Measurements from ENCODE around the gene ARVCF. TPM values are rescaled to one million over a fixed set of nuclear protein-coding genes. Genes with fewer than 3 reads are reported as not detected.

The ARVCF gene
- 1 to 10 TPM in 1 of 6 donors, under 1 TPM in 4, not detected in 1; 0.24 to 2.5 (median 0.56) TPM for polyA plus RNA-seq (ENCODE audit: low read depth in 6 of 6)

GRCh38 chr22:20016734-20017621 is at the start of gene ARVCF:
Gene ARVCF, minus strand, starts transcription at chr22:20016823. Its CDS starts 26,029 bp downstream, at chr22:19990794.
- peak within 1 kb of the TSS in 3 of 6 donors; percentile 24 to 88 (median 68) for H3K27ac Mint-ChIP-seq
- H3K9me3 Mint-ChIP-seq, result no peaks in the 10 kb centered on the region
- peak; percentile 92 for DNase-seq
- peaks cover 0 to 9% (median 8%) of the 10 kb centered on the region in 3 donors for H3K27me3 Mint-ChIP-seq
- peaks cover 19 to 32% (median 25%) of the 10 kb centered on the region in 3 donors for H3K4me1 Mint-ChIP-seq
- H3K36me3 Mint-ChIP-seq, result no peaks in the 10 kb centered on the region
- peak; percentile 70 to 71 for ATAC-seq (ENCODE audit: low read depth in 2 of 2)
- peak within 1 kb of the TSS; percentile 81 to 96 (median 91) for H3K4me3 Mint-ChIP-seq

- Mint-ChIP-seq H3K27me3 (no peaks in the 10 kb centered on the region), H3K36me3 (peaks cover 0 to 7% of the 10 kb centered on the region in 2 donors), H3K4me3 (no peak overlapping the region), H3K9me3 (no peaks in the 10 kb centered on the region), H3K4me1 (peaks cover 0 to 5% (median 3%) of the 10 kb centered on the region in 3 donors), H3K27ac (no peak overlapping the region)
- DNase-seq, result no peak
- no peak for ATAC-seq (ENCODE audit: low read depth in 2 of 2)
Observed at GRCh38 chr22:20065896-20066616, 49.4 kb upstream of the ARVCF start.

GRCh38 chr22:20064545-20065262 is 48.1 kb upstream of the ARVCF start:
- ATAC-seq (ENCODE audit: low read depth in 2 of 2) (no peak), DNase-seq (no peak)
- peaks cover 0 to 5% (median 3%) of the 10 kb centered on the region in 3 donors for H3K4me1 Mint-ChIP-seq
- no peak overlapping the region for H3K4me3 Mint-ChIP-seq
- no peak overlapping the region for H3K27ac Mint-ChIP-seq
- peaks cover 0 to 7% of the 10 kb centered on the region in 2 donors for H3K36me3 Mint-ChIP-seq
- H3K27me3 Mint-ChIP-seq, result no peaks in the 10 kb centered on the region
- H3K9me3 Mint-ChIP-seq, result no peaks in the 10 kb centered on the region

- ATAC-seq (ENCODE audit: low read depth in 2 of 2) (no peak), DNase-seq (no peak)
- Mint-ChIP-seq H3K36me3 (peaks cover 0 to 7% of the 10 kb centered on the region in 2 donors), H3K4me3 (no peak overlapping the region), H3K27ac (no peak overlapping the region), H3K27me3 (no peaks in the 10 kb centered on the region), H3K4me1 (peaks cover 0 to 6% (median 5%) of the 10 kb centered on the region in 3 donors), H3K9me3 (no peaks in the 10 kb centered on the region)
Observed at GRCh38 chr22:20064140-20064480, 47.5 kb upstream of the ARVCF start.

GRCh38 chr22:20063271-20064139 is 46.9 kb upstream of the ARVCF start:
- Mint-ChIP-seq H3K27ac (no peak overlapping the region), H3K4me3 (no peak overlapping the region), H3K27me3 (no peaks in the 10 kb centered on the region), H3K36me3 (peaks cover 0 to 7% of the 10 kb centered on the region in 2 donors), H3K9me3 (no peaks in the 10 kb centered on the region), H3K4me1 (peaks cover under 1 to 6% (median 5%) of the 10 kb centered on the region in 3 donors)
- no peak for ATAC-seq (ENCODE audit: low read depth in 2 of 2)
- DNase-seq, result no peak

- peaks cover 0 to 7% of the 10 kb centered on the region in 2 donors for H3K36me3 Mint-ChIP-seq
- no peaks in the 10 kb centered on the region for H3K9me3 Mint-ChIP-seq
- H3K4me1 Mint-ChIP-seq, result peaks cover 2 to 6% (median 5%) of the 10 kb centered on the region in 3 donors
- H3K4me3 Mint-ChIP-seq, result no peak overlapping the region
- peak overlapping the region in 1 of 6 donors; percentile 56 for H3K27ac Mint-ChIP-seq
- DNase-seq (no peak), ATAC-seq (ENCODE audit: low read depth in 2 of 2) (no peak)
- no peaks in the 10 kb centered on the region for H3K27me3 Mint-ChIP-seq
Observed at GRCh38 chr22:20062766-20063083, 46.1 kb upstream of the ARVCF start.

GRCh38 chr22:20062043-20062765 is 45.6 kb upstream of the ARVCF start:
- Mint-ChIP-seq H3K9me3 (no peaks in the 10 kb centered on the region), H3K27ac (no peak overlapping the region), H3K4me1 (peaks cover 2 to 6% (median 5%) of the 10 kb centered on the region in 3 donors), H3K27me3 (no peaks in the 10 kb centered on the region), H3K4me3 (no peak overlapping the region), H3K36me3 (peaks cover 0 to 7% of the 10 kb centered on the region in 2 donors)
- DNase-seq, result no peak
- ATAC-seq (ENCODE audit: low read depth in 2 of 2), result no peak

GRCh38 chr22:20061481-20061861 is 44.8 kb upstream of the ARVCF start:
- Mint-ChIP-seq H3K27me3 (no peaks in the 10 kb centered on the region), H3K4me3 (no peak overlapping the region), H3K9me3 (no peaks in the 10 kb centered on the region), H3K36me3 (peaks cover 0 to 7% of the 10 kb centered on the region in 2 donors), H3K4me1 (peaks cover 2 to 7% (median 3%) of the 10 kb centered on the region in 3 donors), H3K27ac (no peak overlapping the region)
- ATAC-seq (ENCODE audit: low read depth in 2 of 2) (no peak), DNase-seq (no peak)

- H3K4me3 Mint-ChIP-seq, result no peak overlapping the region
- H3K9me3 Mint-ChIP-seq, result no peaks in the 10 kb centered on the region
- no peaks in the 10 kb centered on the region for H3K27me3 Mint-ChIP-seq
- peaks cover 0 to 7% of the 10 kb centered on the region in 2 donors for H3K36me3 Mint-ChIP-seq
- ATAC-seq (ENCODE audit: low read depth in 2 of 2) (no peak), DNase-seq (no peak)
- peaks cover 2 to 10% (median 3%) of the 10 kb centered on the region in 3 donors for H3K4me1 Mint-ChIP-seq
- H3K27ac Mint-ChIP-seq, result peak overlapping the region in 1 of 6 donors; percentile 70
Observed at GRCh38 chr22:20060700-20061480, 44.3 kb upstream of the ARVCF start.

GRCh38 chr22:20058989-20059770 is 42.6 kb upstream of the ARVCF start:
- H3K4me1 Mint-ChIP-seq, result peaks cover 2 to 10% (median 3%) of the 10 kb centered on the region in 3 donors
- H3K9me3 Mint-ChIP-seq, result no peaks in the 10 kb centered on the region
- H3K4me3 Mint-ChIP-seq, result no peak overlapping the region
- ATAC-seq (ENCODE audit: low read depth in 2 of 2) (no peak), DNase-seq (no peak)
- H3K27ac Mint-ChIP-seq, result no peak overlapping the region
- H3K27me3 Mint-ChIP-seq, result no peaks in the 10 kb centered on the region
- H3K36me3 Mint-ChIP-seq, result peaks cover 0 to 7% of the 10 kb centered on the region in 2 donors
